Kidney (tissue), 14 donors: ENCODE data around the gene ARPC2. TPM values are rescaled to one million over a fixed set of nuclear protein-coding genes. Genes with fewer than 3 reads are reported as not detected.

ENCODE experiments used
- DNase-seq, 5 donors: peaks; one replicate each; pipeline ENCODE4 v3.0.0-alpha.2; 2013 to 2020
- FAIRE-seq: peaks from 2 replicates; lab custom pipeline; 2012; peaks lifted over from hg19 to GRCh38; lab: Jason Lieb, UNC
- H3K27ac ChIP-seq, 2 donors: one replicate each; pipeline ENCODE4 v1.7.0; 2013; ENCODE audit warnings: low read depth in 2 of 2, low read length in 2 of 2, inconsistent platforms in 1 of 2
- H3K27me3 ChIP-seq: one replicate; pipeline ENCODE4 v1.7.1; 2013; ENCODE audit warnings: low read length, inconsistent platforms; ENCODE audit not compliant: control insufficient read depth, insufficient read depth
- H3K36me3 ChIP-seq, 3 donors: one replicate each; pipeline versions ENCODE4 v1.7.0 to v1.7.1; 2013; ENCODE audit warnings: low read length in 3 of 3, control low read depth in 1 of 3, inconsistent platforms in 1 of 3; ENCODE audit not compliant: insufficient read depth in 3 of 3, control insufficient read depth in 2 of 3
- H3K4me1 ChIP-seq, 3 donors: one replicate each; pipeline versions ENCODE4 v1.7.0 to v1.7.1; 2013; ENCODE audit warnings: low read length in 3 of 3, inconsistent platforms in 1 of 3, low read depth in 1 of 3; ENCODE audit not compliant: control insufficient read depth in 2 of 3, insufficient read depth in 2 of 3
- H3K4me3 ChIP-seq, 3 donors: one replicate each; pipeline versions ENCODE4 v1.7.0 to v1.8.1; 2013; ENCODE audit warnings: low read length in 3 of 3, control low read depth in 1 of 3, inconsistent platforms in 1 of 3
- H3K9ac ChIP-seq, 3 donors: one replicate each; pipeline versions ENCODE4 v1.7.0 to v1.7.1; 2013; ENCODE audit warnings: low read length in 3 of 3, control low read depth in 1 of 3, inconsistent platforms in 1 of 3
- H3K9me3 ChIP-seq, 3 donors: one replicate each; pipeline versions ENCODE4 v1.7.0 to v1.7.1; 2013; ENCODE audit warnings: low read length in 3 of 3, control low read depth in 1 of 3, inconsistent platforms in 1 of 3; ENCODE audit not compliant: control insufficient read depth in 2 of 3, insufficient read depth in 1 of 3
- CTCF ChIP-seq: IDR thresholded peaks from 3 replicates; pipeline ENCODE4 v1.5.1; 2012; ENCODE audit warnings: mild to moderate bottlenecking, moderate library complexity, borderline replicate concordance; ENCODE audit not compliant: insufficient read depth; ENCODE audit errors: extremely low read depth
- intact Hi-C: fragments of 100-400 bp; cut with DNase I; formaldehyde crosslinking; loops from one replicate; pipeline ENCODE4 v1.11.1; 2022
- polyA plus RNA-seq: library from polyadenylated mRNA; stranded (reverse); fragments of 350-450 nt; fragmentation: Illumina TruSeq; extraction: RNeasy Lipid Tissue Mini Kit (QIAGEN cat#74804); gene quantifications from one replicate; pipeline ENCODE4 v1.2.3, GENCODE V29; 2014; ENCODE audit warnings: low read depth, low replicate concordance; ENCODE audit not compliant: insufficient read depth
- total RNA-seq: library from RNA; stranded (reverse); fragmentation: NEBNext Ultra II Directional; extraction: Animal tissue kit (Norgen Biotek cat#: 25700); gene quantifications from one replicate; pipeline ENCODE4 v1.2.1, GENCODE V29; 2021
- donor health status: control.
- donor health status: control.
- donor health status: control.
- donor health status: control.
- donor health status: control.
- donor health status: DM: yes; HTN: yes; CAD: no.
- donor health status: Normal renal cell carcinoma (clear cell type).

ARPC2 gene
- total and polyA plus RNA-seq, 2 donors from 2014 or later = 195 to 252 TPM

GRCh38 chr2:218252509-218253231 lies 35.7 kb downstream of the ARPC2 start:
- Histone ChIP-seq H3K4me1 (no peaks in the 10 kb centered on the region), H3K9me3 (no peaks in the 10 kb centered on the region), H3K9ac (no peak overlapping the region), H3K4me3 (no peak overlapping the region), H3K36me3 (peaks cover 22 to 68% (median 50%) of the 10 kb centered on the region in 3 donors), H3K27ac (no peak overlapping the region), H3K27me3 (no peaks in the 10 kb centered on the region)
- no peak for DNase-seq
- FAIRE-seq = no peak
- TF ChIP-seq CTCF = no peak
- intact Hi-C loops = no loop called here

GRCh38 chr2:218253232-218253625 lies 36.2 kb downstream of the ARPC2 start:
- Histone ChIP-seq H3K4me1 (no peaks in the 10 kb centered on the region), H3K9me3 (no peaks in the 10 kb centered on the region), H3K36me3 (peaks cover 20 to 64% (median 45%) of the 10 kb centered on the region in 3 donors), H3K27ac (no peak overlapping the region), H3K4me3 (no peak overlapping the region), H3K9ac (no peak overlapping the region), H3K27me3 (no peaks in the 10 kb centered on the region)
- TF ChIP-seq CTCF = no peak
- DNase-seq (no peak), FAIRE-seq (no peak)
- intact Hi-C loops = no loop called here

GRCh38 chr2:218255446-218255845 lies 38.5 kb downstream of the ARPC2 start:
- H3K4me1 ChIP-seq = peaks cover 0 to 14% (median 4%) of the 10 kb centered on the region in 3 donors
- no peak for DNase-seq
- TF ChIP-seq CTCF = no peak
- no peak overlapping the region for H3K4me3 ChIP-seq
- H3K27ac ChIP-seq = no peak overlapping the region
- H3K36me3 ChIP-seq = peaks cover 10 to 42% (median 29%) of the 10 kb centered on the region in 3 donors
- H3K27me3 ChIP-seq = no peaks in the 10 kb centered on the region
- H3K9me3 ChIP-seq = no peaks in the 10 kb centered on the region
- intact Hi-C loops = no loop called here
- no peak for FAIRE-seq
- no peak overlapping the region for H3K9ac ChIP-seq
